H1 (cell line): ENCODE results near the gene SIMC1. TPM values are rescaled to one million over a fixed set of nuclear protein-coding genes. Genes with fewer than 3 reads are reported as not detected.
"Not testable (repeated sequence)": the region's sequence is repeated elsewhere in the genome, so short reads cannot be mapped to it uniquely, and the experiment has no call there.

Experiments used
- CTCF ChIA-PET: fragments of 300-600 bp; sonication (Branson Sonifier 250); formaldehyde crosslinking; loops from one replicate; lab custom pipeline; 2021; ENCODE audit not compliant: partially characterized antibody; lab: Charles Lee
- POLR2A ChIA-PET: fragments of 300-600 bp; sonication (Branson Sonifier 250); formaldehyde crosslinking; loops from one replicate; lab custom pipeline; 2021; ENCODE audit warnings: inconsistent platforms; ENCODE audit not compliant: partially characterized antibody; lab: Charles Lee
- DNase-seq, 2 experiments: peaks; one replicate each; pipeline versions ENCODE4 v3.0.0 to v3.0.0-alpha.2; 2010 to 2022; ENCODE audit warnings: low spot score in 2 of 2, low read depth in 1 of 2, mixed read lengths in 1 of 2
- FAIRE-seq: peaks from 2 replicates; lab custom pipeline; 2011; peaks lifted over from hg19 to GRCh38; lab: Jason Lieb, UNC
- H2AFZ ChIP-seq: 2 replicates; pipeline ENCODE4 v1.8.1; 2012; ENCODE audit warnings: low read length, inconsistent platforms
- H2AK5ac ChIP-seq: 2 replicates; pipeline ENCODE4 v1.6.1; 2013; ENCODE audit warnings: low read depth, low read length
- H2BK120ac ChIP-seq: replicated peaks from 2 replicates; pipeline ENCODE3; 2013; ENCODE audit warnings: low read depth, low read length, inconsistent platforms
- H2BK12ac ChIP-seq: 2 replicates; pipeline ENCODE4 v1.6.1; 2013; ENCODE audit warnings: low read depth, low read length
- H2BK15ac ChIP-seq: 2 replicates; pipeline ENCODE4 v1.6.1; 2013; ENCODE audit warnings: low read length
- H2BK20ac ChIP-seq: 2 replicates; pipeline ENCODE4 v1.6.1; 2013; ENCODE audit warnings: low read length
- H2BK5ac ChIP-seq: 2 replicates; pipeline ENCODE4 v1.6.1; 2013; ENCODE audit warnings: low read depth, low read length
- H3K14ac ChIP-seq: 2 replicates; pipeline ENCODE4 v1.6.1; 2013; ENCODE audit warnings: inconsistent platforms; ENCODE audit not compliant: insufficient read length
- H3K18ac ChIP-seq: 2 replicates; pipeline ENCODE4 v1.6.1; 2013; ENCODE audit warnings: low read length; ENCODE audit errors: extremely low read depth
- H3K23ac ChIP-seq: 2 replicates; pipeline ENCODE4 v1.6.1; 2013; ENCODE audit warnings: inconsistent platforms; ENCODE audit not compliant: insufficient read length
- H3K23me2 ChIP-seq: 2 replicates; pipeline ENCODE4 v1.6.1; 2013; ENCODE audit warnings: low read depth, low read length
- H3K27ac ChIP-seq: 2 replicates; pipeline ENCODE4 v1.6.1; 2011; ENCODE audit warnings: low read depth, low read length, inconsistent platforms
- H3K27me3 ChIP-seq, 4 experiments: replicated peaks in 1 of 4; 1 replicate in 1 of 4; 2 replicates in 3 of 4; pipeline versions ENCODE4 v1.6.1 to v1.8.1; 2011 to 2013; ENCODE audit warnings: low read length in 3 of 4, mild to moderate bottlenecking in 3 of 4, inconsistent platforms in 2 of 4, mixed read lengths in 2 of 4, moderate library complexity in 1 of 4; ENCODE audit not compliant: control insufficient read depth in 3 of 4, insufficient read depth in 3 of 4; ENCODE audit errors: extremely low read depth in 1 of 4
- H3K36me3 ChIP-seq, 4 experiments: 2 replicates each; pipeline versions ENCODE4 v1.6.1 to v1.8.1; 2011 to 2013; ENCODE audit warnings: mild to moderate bottlenecking in 4 of 4, low read length in 3 of 4, moderate library complexity in 2 of 4, control low read depth in 1 of 4, inconsistent platforms in 1 of 4; ENCODE audit not compliant: insufficient read depth in 4 of 4, control insufficient read depth in 2 of 4
- H3K4ac ChIP-seq: replicated peaks from 2 replicates; pipeline ENCODE3; 2013; ENCODE audit warnings: low read length, low read depth, mixed read lengths, inconsistent platforms; ENCODE audit not compliant: insufficient read length
- H3K4me1 ChIP-seq, 4 experiments: replicated peaks in 1 of 4; 1 replicate in 1 of 4; 2 replicates in 3 of 4; pipeline versions ENCODE4 v1.6.1 to v1.8.1; 2011 to 2013; ENCODE audit warnings: low read length in 3 of 4, inconsistent platforms in 2 of 4, mixed read lengths in 1 of 4; ENCODE audit not compliant: insufficient read depth in 4 of 4, control insufficient read depth in 3 of 4
- H3K4me2 ChIP-seq, 2 experiments: 2 replicates each; pipeline versions ENCODE4 v1.6.1 to v1.8.1; 2011 to 2013; ENCODE audit warnings: low read depth in 2 of 2, low read length in 2 of 2, control low read depth in 1 of 2, inconsistent platforms in 1 of 2, mild to moderate bottlenecking in 1 of 2; ENCODE audit not compliant: insufficient read depth in 1 of 2
- H3K4me3 ChIP-seq, 4 experiments: fragments of 200-600, 300-600 bp in 1 of 4; sonication (generic), shearing (Covaris generic), sonication (Bioruptor Twin) in 1 of 4; 2 replicates each; pipeline versions ENCODE4 v1.5.1 to v1.8.1; 2011 to 2016; ENCODE audit warnings: low read length in 4 of 4, low read depth in 3 of 4, control low read depth in 2 of 4, inconsistent platforms in 2 of 4, mild to moderate bottlenecking in 2 of 4, mixed read lengths in 1 of 4, moderate library complexity in 1 of 4; ENCODE audit not compliant: insufficient read depth in 2 of 4; ENCODE audit errors: extremely low read depth in 1 of 4
- H3K56ac ChIP-seq: replicated peaks from 2 replicates; pipeline ENCODE3; 2013; ENCODE audit warnings: low read depth, mild to moderate bottlenecking, mixed read lengths, low read length, inconsistent platforms; ENCODE audit not compliant: insufficient read length
- H3K79me1 ChIP-seq: 2 replicates; pipeline ENCODE4 v1.6.1; 2013; ENCODE audit warnings: low read depth, low read length, control low read depth
- H3K79me2 ChIP-seq, 2 experiments: 2 replicates each; pipeline versions ENCODE4 v1.6.1 to v1.8.1; 2012 to 2013; ENCODE audit warnings: low read length in 2 of 2, mild to moderate bottlenecking in 2 of 2, inconsistent platforms in 1 of 2; ENCODE audit not compliant: insufficient read depth in 2 of 2, control insufficient read depth in 1 of 2
- H3K9ac ChIP-seq, 4 experiments: replicated peaks in 1 of 4; 1 replicate in 1 of 4; 2 replicates in 3 of 4; pipeline versions ENCODE4 v1.6.1 to v1.8.1; 2011 to 2013; ENCODE audit warnings: low read depth in 3 of 4, low read length in 3 of 4, control low read depth in 2 of 4, mild to moderate bottlenecking in 2 of 4, moderate library complexity in 2 of 4, inconsistent platforms in 1 of 4; ENCODE audit errors: extremely low read depth in 1 of 4
- H3K9me3 ChIP-seq, 2 experiments: 2 replicates each; pipeline versions ENCODE4 v1.6.1 to v1.8.1; 2012 to 2013; ENCODE audit warnings: mild to moderate bottlenecking in 2 of 2, moderate library complexity in 2 of 2, control low read depth in 1 of 2, inconsistent platforms in 1 of 2, low read depth in 1 of 2, low read length in 1 of 2, mixed read lengths in 1 of 2; ENCODE audit not compliant: insufficient read depth in 2 of 2
- H4K20me1 ChIP-seq, 2 experiments: replicated peaks in 1 of 2; 2 replicates each; pipeline versions ENCODE3 to v1.8.1; 2011 to 2013; ENCODE audit warnings: inconsistent platforms in 2 of 2, low read length in 2 of 2, mild to moderate bottlenecking in 1 of 2; ENCODE audit not compliant: insufficient read depth in 2 of 2, control insufficient read depth in 1 of 2
- H4K5ac ChIP-seq: 2 replicates; pipeline ENCODE4 v1.6.1; 2013; ENCODE audit warnings: low read length, low read depth, mixed read lengths, inconsistent platforms; ENCODE audit not compliant: insufficient read length
- H4K8ac ChIP-seq: 2 replicates; pipeline ENCODE4 v1.8.0; 2013; ENCODE audit warnings: mild to moderate bottlenecking, moderate library complexity, low read length, inconsistent platforms; ENCODE audit not compliant: insufficient read depth; ENCODE audit errors: extremely low read depth
- H4K91ac ChIP-seq: replicated peaks from 2 replicates; pipeline ENCODE3; 2013; ENCODE audit warnings: low read length, mixed read lengths, inconsistent platforms; ENCODE audit not compliant: insufficient read length
- EP300 ChIP-seq, 2 experiments: IDR thresholded peaks; 1 replicate in 1 of 2; 2 replicates in 1 of 2; pipeline ENCODE4 v1.6.1; 2011 to 2012; ENCODE audit warnings: low read depth in 2 of 2, low read length in 2 of 2, mild to moderate bottlenecking in 2 of 2, borderline replicate concordance in 1 of 2, inconsistent platforms in 1 of 2, moderate library complexity in 1 of 2
- WGBS, 2 experiments: shearing (Covaris generic) in 1 of 2; methylation state at CpG; one replicate each; pipeline versions ENCODE4 v1.1.6 to v1.1.7; 2013 to 2015; ENCODE audit warnings: low lambda C conversion rate in 2 of 2, mixed read lengths in 2 of 2, inconsistent platforms in 1 of 2, low coverage in 1 of 2, missing lambda C conversion rate in 1 of 2; ENCODE audit not compliant: insufficient replicate concordance in 2 of 2, insufficient coverage in 1 of 2, insufficient read length in 1 of 2; ENCODE audit errors: extremely low coverage in 1 of 2, missing lambda C conversion rate in 1 of 2; 5-methylcytosine and 5-hydroxymethylcytosine counted together
- polyA plus RNA-seq, 7 experiments: library from polyadenylated mRNA; depleted of rRNA in 3 of 7; stranded (reverse) in 5 of 7; unstranded in 2 of 7; fragments of >200 nt in 5 of 7; fragments of 200-250 nt in 2 of 7; gene quantifications; 1 replicate in 5 of 7; 2 replicates in 1 of 7; 4 replicates in 1 of 7; pipeline versions ENCODE4 v1.2.1 to v1.2.3, GENCODE V29; 2011 to 2013; ENCODE audit warnings: missing spikeins in 2 of 7, mixed read lengths in 2 of 7
- total RNA-seq: library from RNA; stranded (reverse); fragmentation: NEBNext Ultra II Directional; extraction: Animal tissue kit (Norgen Biotek cat#: 25700); gene quantifications from 2 replicates; pipeline ENCODE4 v1.2.1, GENCODE V29; 2021

SIMC1 gene
- total and polyA plus RNA-seq, 2 of the 8 experiments (the other 6 are each of a cell fraction or from before 2014, with no cell fraction given) = 12.3 to 21.2 TPM

DNA sequence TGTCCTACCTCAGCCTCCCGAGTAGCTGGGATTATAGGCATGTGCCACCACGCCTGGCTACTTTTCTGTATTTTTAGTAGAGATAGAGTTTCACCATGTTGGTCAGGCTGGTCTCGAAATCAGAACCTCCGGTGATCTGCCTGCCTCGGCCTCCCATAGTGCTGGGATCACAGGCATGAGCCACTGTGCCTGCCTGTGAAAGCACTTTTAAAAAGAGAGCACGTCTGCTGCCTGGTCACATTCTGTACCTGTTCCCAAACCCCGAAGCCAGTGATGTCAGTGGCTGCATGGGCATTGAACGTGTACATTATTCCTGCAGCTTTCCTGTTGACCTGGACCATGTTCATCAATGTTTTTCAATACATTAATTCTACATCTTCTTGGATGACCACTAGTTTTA is 35.1 kb upstream of the SIMC1 start (continued):
- TF ChIP-seq EP300 (IDR thresholded peaks at IDR 0.05; ENCODE audit: borderline replicate concordance in 1 of 2, low read depth in 2 of 2, low read length in 2 of 2) = no peak

DNA sequence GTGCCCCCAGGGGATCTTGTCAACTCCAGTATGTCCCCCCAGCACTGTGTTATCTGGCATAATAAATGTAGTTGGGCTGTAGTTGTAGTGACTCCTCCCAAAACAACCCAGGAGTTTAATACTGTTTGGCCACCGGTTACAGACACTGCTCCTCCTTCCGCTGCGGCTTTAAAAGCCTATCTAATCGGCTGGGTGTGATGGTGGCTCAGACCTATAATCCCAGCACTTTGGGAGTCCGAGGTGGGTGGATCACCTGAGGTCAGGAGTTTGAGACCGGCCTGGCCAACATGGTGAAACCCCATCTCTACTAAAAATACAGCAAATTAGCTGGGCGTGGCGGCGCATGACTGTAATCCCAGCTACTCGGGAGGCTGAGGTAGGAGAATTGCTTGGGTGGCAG is 34.7 kb upstream of the SIMC1 start:
- H3K9ac ChIP-seq, POLR2A ChIA-PET, H3K23ac ChIP-seq, H4K20me1 ChIP-seq, H3K4ac ChIP-seq, H2BK20ac ChIP-seq, H2BK15ac ChIP-seq, H3K79me2 ChIP-seq, H3K27me3 ChIP-seq, DNase-seq, H4K8ac ChIP-seq, CTCF ChIA-PET, H4K5ac ChIP-seq, H2BK12ac ChIP-seq, H3K14ac ChIP-seq, H2AK5ac ChIP-seq, H3K18ac ChIP-seq, H3K27ac ChIP-seq, FAIRE-seq, H2BK5ac ChIP-seq, H3K4me2 ChIP-seq, H2BK120ac ChIP-seq, H3K56ac ChIP-seq, H3K4me3 ChIP-seq, H4K91ac ChIP-seq, H3K79me1 ChIP-seq, H3K9me3 ChIP-seq, H2AFZ ChIP-seq, H3K23me2 ChIP-seq, H3K36me3 ChIP-seq, H3K4me1 ChIP-seq: not testable (repeated sequence)
- 87% methylated on average over 6 of the region's 10 CpGs; no CpG with 5 or more reads in 1 of the 2 experiments for WGBS, 2 experiments
